ENCODE measurements around the gene KCNMB2.
"Not testable (repeated sequence)": the region's sequence is repeated elsewhere in the genome, so short reads cannot be mapped to it uniquely, and the experiment has no call there.

KCNMB2 gene

GRCh38 chr3:178735032-178735674 lies 198.9 kb downstream of the KCNMB2 start:
- H3K36me3 Mint-ChIP-seq (ENCODE audit: low read depth), result no peaks in the 10 kb centered on the region
- H3K4me3 Mint-ChIP-seq, result no peak overlapping the region
- no peak overlapping the region for H3K27ac Mint-ChIP-seq
- H3K27me3 Mint-ChIP-seq, result no peaks in the 10 kb centered on the region
- intact Hi-C loops (cut with micrococcal nuclease), result no loop called here
- no peaks in the 10 kb centered on the region for H3K4me1 Mint-ChIP-seq (ENCODE audit: low read depth)
- H3K9me3 Mint-ChIP-seq, result peaks cover 24% of the 10 kb centered on the region

DNA sequence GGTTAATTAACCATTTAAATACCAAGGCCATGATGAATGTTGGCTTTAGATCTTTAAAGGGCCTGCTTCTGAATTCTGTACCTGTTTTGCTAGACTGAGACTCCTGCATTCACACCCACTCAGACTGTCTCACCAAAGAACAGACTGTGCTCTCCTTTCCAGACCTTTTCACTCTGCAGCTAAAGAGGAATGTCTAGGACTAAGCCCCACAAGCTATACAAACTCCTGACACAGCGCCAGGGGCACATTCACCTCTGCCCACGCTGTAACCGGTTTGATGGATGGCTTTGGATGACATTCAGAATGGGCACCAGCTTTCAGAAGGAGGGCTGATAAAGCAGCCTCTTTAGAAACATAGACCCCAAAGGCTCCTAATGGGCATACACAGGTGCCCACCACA lies 200.1 kb downstream of the KCNMB2 start:
- H3K4me3 Mint-ChIP-seq, result no peak overlapping the region
- H3K9me3 Mint-ChIP-seq, result peaks cover 17% of the 10 kb centered on the region
- H3K27me3 Mint-ChIP-seq, result no peaks in the 10 kb centered on the region
- intact Hi-C loops (cut with micrococcal nuclease), result no loop called here
- no peaks in the 10 kb centered on the region for H3K36me3 Mint-ChIP-seq (ENCODE audit: low read depth)
- H3K4me1 Mint-ChIP-seq (ENCODE audit: low read depth), result no peaks in the 10 kb centered on the region
- H3K27ac Mint-ChIP-seq, result no peak overlapping the region

- Mint-ChIP-seq H3K27ac (no peak overlapping the region), H3K4me1 (ENCODE audit: low read depth) (no peaks in the 10 kb centered on the region), H3K9me3 (peaks cover 8% of the 10 kb centered on the region), H3K36me3 (ENCODE audit: low read depth) (no peaks in the 10 kb centered on the region), H3K27me3 (no peaks in the 10 kb centered on the region), H3K4me3 (no peak overlapping the region)
- intact Hi-C loops (cut with micrococcal nuclease), result no loop called here
These were observed 203.5 kb downstream of the KCNMB2 start for GRCh38 chr3:178739720-178740119.

GRCh38 chr3:178741020-178741419 lies 204.8 kb downstream of the KCNMB2 start:
- Mint-ChIP-seq H3K4me3 (no peak overlapping the region), H3K4me1 (ENCODE audit: low read depth) (no peaks in the 10 kb centered on the region), H3K36me3 (ENCODE audit: low read depth) (no peaks in the 10 kb centered on the region), H3K27ac (no peak overlapping the region), H3K9me3 (peaks cover 19% of the 10 kb centered on the region), H3K27me3 (no peaks in the 10 kb centered on the region)
- intact Hi-C loops (cut with micrococcal nuclease), result no loop called here

GRCh38 chr3:178743297-178743696 lies 207.1 kb downstream of the KCNMB2 start:
- Mint-ChIP-seq H3K9me3 (peaks cover 36% of the 10 kb centered on the region), H3K27me3 (no peaks in the 10 kb centered on the region)
- intact Hi-C loops (cut with micrococcal nuclease), result no loop called here

DNA sequence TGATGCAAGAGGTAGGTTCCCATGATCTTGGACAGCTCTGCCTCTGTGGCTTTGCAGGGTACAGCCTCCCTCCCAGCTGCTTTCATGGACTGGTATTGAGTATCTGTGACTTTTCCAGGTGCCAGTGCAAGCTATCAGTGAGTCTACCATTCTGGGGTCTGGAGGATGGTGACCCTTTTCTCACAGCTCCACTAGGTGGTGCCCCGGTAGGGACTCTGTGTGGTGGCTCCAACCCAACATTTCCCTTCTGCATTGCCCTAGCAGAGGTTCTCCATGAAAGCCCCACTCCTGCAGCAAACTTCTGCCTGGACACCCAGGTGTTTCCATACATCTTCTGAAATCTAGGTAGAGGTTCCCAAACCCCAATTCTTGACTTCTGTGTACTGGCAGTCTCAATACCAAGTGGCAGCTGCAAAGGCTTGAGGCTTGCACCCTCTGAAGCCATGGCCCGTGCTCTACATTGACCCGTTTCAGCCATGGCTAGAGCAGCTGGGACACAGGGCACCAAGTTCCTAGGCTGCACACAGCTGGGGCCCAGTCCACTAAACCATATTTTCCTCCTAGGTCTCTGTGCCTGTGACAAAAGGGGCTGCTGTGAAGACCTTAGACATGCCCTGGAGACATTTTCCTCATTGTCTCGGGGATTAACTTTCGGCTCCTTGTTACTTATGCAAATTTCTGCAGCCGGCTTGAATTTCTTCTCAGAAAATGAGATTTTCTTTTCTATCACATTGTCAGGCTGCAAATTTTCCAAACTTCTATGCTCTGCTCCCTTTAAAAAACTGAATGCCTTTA lies 209.8 kb downstream of the KCNMB2 start:
- intact Hi-C loops (cut with micrococcal nuclease); H3K4me3 Mint-ChIP-seq; H3K27me3 Mint-ChIP-seq; H3K4me1 Mint-ChIP-seq (ENCODE audit: low read depth); H3K27ac Mint-ChIP-seq; H3K36me3 Mint-ChIP-seq (ENCODE audit: low read depth): not testable (repeated sequence)
- H3K9me3 Mint-ChIP-seq, result peaks cover 33% of the 10 kb centered on the region

More at GRCh38 chr3:178743297-178743696, 207.1 kb downstream of the KCNMB2 start:
- no peak overlapping the region for H3K4me3 Mint-ChIP-seq
- H3K4me1 Mint-ChIP-seq (ENCODE audit: low read depth), result no peaks in the 10 kb centered on the region
- no peak overlapping the region for H3K27ac Mint-ChIP-seq
- H3K36me3 Mint-ChIP-seq (ENCODE audit: low read depth), result no peaks in the 10 kb centered on the region

DNA sequence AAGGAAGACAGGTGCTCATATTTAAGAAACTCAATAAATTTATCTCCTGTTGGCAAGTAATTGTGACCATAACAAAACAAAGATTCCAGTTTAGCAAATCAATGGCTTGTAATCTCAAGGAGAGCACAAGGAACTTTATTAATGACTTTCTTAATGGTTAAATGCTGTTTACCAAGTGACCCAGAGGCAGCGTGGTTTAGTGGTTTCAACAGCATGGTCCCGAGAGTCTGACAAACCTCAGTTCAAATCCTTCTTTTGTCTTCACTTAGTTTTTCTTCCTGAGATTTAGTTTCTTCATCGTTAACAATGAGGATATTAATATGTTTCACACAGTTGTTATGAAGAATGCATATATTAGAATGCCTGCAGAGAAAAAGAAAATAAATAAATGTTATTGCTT lies 212.6 kb downstream of the KCNMB2 start:
- Mint-ChIP-seq H3K27me3 (no peaks in the 10 kb centered on the region), H3K27ac (no peak overlapping the region), H3K9me3 (peaks cover 42% of the 10 kb centered on the region), H3K4me1 (ENCODE audit: low read depth) (no peaks in the 10 kb centered on the region), H3K36me3 (ENCODE audit: low read depth) (no peaks in the 10 kb centered on the region), H3K4me3 (no peak overlapping the region)
- intact Hi-C loops (cut with micrococcal nuclease), result no loop called here

- Mint-ChIP-seq H3K27ac (no peak overlapping the region), H3K9me3 (peaks cover 42% of the 10 kb centered on the region), H3K27me3 (no peaks in the 10 kb centered on the region), H3K36me3 (ENCODE audit: low read depth) (no peaks in the 10 kb centered on the region), H3K4me1 (ENCODE audit: low read depth) (no peaks in the 10 kb centered on the region), H3K4me3 (no peak overlapping the region)
- intact Hi-C loops (cut with micrococcal nuclease), result no loop called here
These were observed 213.2 kb downstream of the KCNMB2 start for GRCh38 chr3:178749471-178749870.

GRCh38 chr3:178750639-178751300 lies 214.5 kb downstream of the KCNMB2 start:
- Mint-ChIP-seq H3K36me3 (ENCODE audit: low read depth) (no peaks in the 10 kb centered on the region), H3K27ac (no peak overlapping the region), H3K4me1 (ENCODE audit: low read depth) (no peaks in the 10 kb centered on the region), H3K27me3 (no peaks in the 10 kb centered on the region), H3K4me3 (no peak overlapping the region), H3K9me3 (peaks cover 30% of the 10 kb centered on the region)
- intact Hi-C loops (cut with micrococcal nuclease), result no loop called here

DNA sequence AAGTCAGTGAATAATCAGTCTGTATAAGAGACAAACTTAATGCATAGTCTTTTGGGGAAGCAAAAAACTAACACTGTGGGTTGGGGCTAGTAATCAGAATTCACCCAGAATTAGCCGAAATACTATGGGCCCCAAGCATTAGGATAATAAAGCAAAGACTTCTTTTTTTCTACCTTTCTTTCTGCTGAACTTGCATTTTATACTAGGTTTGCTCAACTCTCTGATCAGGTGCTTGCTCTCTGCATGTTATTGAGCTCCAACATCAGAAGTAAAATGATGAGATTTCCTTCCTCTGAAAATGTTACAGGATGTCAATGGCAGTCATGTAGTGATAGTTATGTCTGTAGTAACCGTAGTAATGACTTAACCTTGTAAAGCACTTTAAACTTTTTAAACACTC lies 216.6 kb downstream of the KCNMB2 start:
- H3K27me3 Mint-ChIP-seq, result no peaks in the 10 kb centered on the region
- H3K27ac Mint-ChIP-seq, result no peak overlapping the region
- no peaks in the 10 kb centered on the region for H3K36me3 Mint-ChIP-seq (ENCODE audit: low read depth)
- H3K9me3 Mint-ChIP-seq, result peaks cover 11% of the 10 kb centered on the region
- no peak overlapping the region for H3K4me3 Mint-ChIP-seq
- intact Hi-C loops (cut with micrococcal nuclease), result no loop called here
- H3K4me1 Mint-ChIP-seq (ENCODE audit: low read depth), result no peaks in the 10 kb centered on the region

- Mint-ChIP-seq H3K27me3 (no peaks in the 10 kb centered on the region), H3K36me3 (ENCODE audit: low read depth) (no peaks in the 10 kb centered on the region), H3K27ac (no peak overlapping the region), H3K4me1 (ENCODE audit: low read depth) (no peaks in the 10 kb centered on the region), H3K4me3 (no peak overlapping the region), H3K9me3 (peaks cover 9% of the 10 kb centered on the region)
- intact Hi-C loops (cut with micrococcal nuclease), result no loop called here
These were observed 218.7 kb downstream of the KCNMB2 start for GRCh38 chr3:178754852-178755510.

DNA sequence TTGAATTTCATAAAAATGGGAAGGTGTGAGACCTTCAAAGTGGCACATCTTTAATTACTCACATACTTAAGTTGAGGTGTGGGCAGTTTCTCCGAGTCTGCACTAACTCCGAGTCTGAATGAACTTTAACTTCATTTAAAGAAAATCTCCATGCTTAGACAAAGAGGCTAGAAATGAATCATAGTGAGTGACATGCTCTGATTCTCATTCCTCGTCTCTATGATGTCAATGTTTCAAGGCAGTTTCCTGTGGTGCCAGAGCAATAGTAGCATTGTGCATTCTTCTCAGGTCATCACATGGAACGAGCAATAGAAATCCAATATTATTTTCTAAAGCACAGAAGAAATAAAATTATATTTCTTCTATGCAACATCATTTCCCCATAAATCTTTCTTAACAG lies 224.8 kb downstream of the KCNMB2 start:
- intact Hi-C loops (cut with micrococcal nuclease), result no loop called here
- H3K27me3 Mint-ChIP-seq, result no peaks in the 10 kb centered on the region
- H3K4me1 Mint-ChIP-seq (ENCODE audit: low read depth), result no peaks in the 10 kb centered on the region
- H3K9me3 Mint-ChIP-seq, result peaks cover 11% of the 10 kb centered on the region
- H3K4me3 Mint-ChIP-seq, result no peak overlapping the region
- H3K27ac Mint-ChIP-seq, result no peak overlapping the region
- H3K36me3 Mint-ChIP-seq (ENCODE audit: low read depth), result no peaks in the 10 kb centered on the region

- Mint-ChIP-seq H3K27me3 (no peaks in the 10 kb centered on the region), H3K9me3 (peaks cover 11% of the 10 kb centered on the region), H3K36me3 (ENCODE audit: low read depth) (no peaks in the 10 kb centered on the region), H3K4me1 (ENCODE audit: low read depth) (no peaks in the 10 kb centered on the region), H3K27ac (no peak overlapping the region), H3K4me3 (no peak overlapping the region)
- intact Hi-C loops (cut with micrococcal nuclease), result no loop called here
These were observed 225.2 kb downstream of the KCNMB2 start for GRCh38 chr3:178761461-178761860.

DNA sequence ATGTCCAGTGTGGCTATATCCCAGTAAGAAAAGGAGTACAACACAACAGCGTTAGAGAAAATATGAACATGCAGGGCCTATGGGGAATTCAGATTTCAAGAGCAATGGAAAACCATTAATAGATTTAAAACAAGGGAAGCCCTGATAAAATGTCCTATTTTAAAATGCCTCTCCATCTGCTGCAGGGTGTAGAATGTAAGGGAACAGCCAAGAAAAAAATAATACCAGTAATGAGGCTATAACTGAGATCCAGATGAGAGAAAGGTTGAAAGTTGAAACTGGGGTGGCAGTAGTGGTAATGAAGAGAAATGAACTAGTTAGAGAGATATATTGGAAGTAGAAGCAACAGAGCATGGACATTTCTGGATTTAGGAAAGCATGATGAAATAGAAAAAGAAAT lies 226.1 kb downstream of the KCNMB2 start:
- H3K9me3 Mint-ChIP-seq, result peaks cover 11% of the 10 kb centered on the region
- no peak overlapping the region for H3K4me3 Mint-ChIP-seq
- intact Hi-C loops (cut with micrococcal nuclease), result no loop called here
- H3K27ac Mint-ChIP-seq, result no peak overlapping the region
- H3K36me3 Mint-ChIP-seq (ENCODE audit: low read depth), result no peaks in the 10 kb centered on the region
- no peaks in the 10 kb centered on the region for H3K4me1 Mint-ChIP-seq (ENCODE audit: low read depth)
- no peaks in the 10 kb centered on the region for H3K27me3 Mint-ChIP-seq

Data from dendritic cell treated with granulocyte-macrophage colony-stimulating factor and Interleukin-4, amounts not matched to agents 40 ng/mL and 50 ng/mL, for 4 days (primary cell).